Glutamatergic neuron (in vitro differentiated cells): ENCODE measurements around the gene RAMP1. TPM values are rescaled to one million over a fixed set of nuclear protein-coding genes. Genes with fewer than 3 reads are reported as not detected.

Experiments used
- DNase-seq: peaks from one replicate; pipeline ENCODE4 v3.0.0; 2022
- H3K27ac Mint-ChIP-seq: one replicate; pipeline ENCODE4 v1.8.0; 2020; ENCODE audit warnings: mild to moderate bottlenecking, mixed read lengths, inconsistent platforms; ENCODE audit not compliant: unreplicated experiment
- H3K27me3 Mint-ChIP-seq: one replicate; pipeline ENCODE4 v1.8.0; 2020; ENCODE audit warnings: mild to moderate bottlenecking, moderate library complexity, mixed read lengths, inconsistent platforms; ENCODE audit not compliant: unreplicated experiment
- H3K36me3 Mint-ChIP-seq: one replicate; pipeline ENCODE4 v1.8.0; 2020; ENCODE audit warnings: mild to moderate bottlenecking, mixed read lengths, inconsistent platforms; ENCODE audit not compliant: unreplicated experiment
- H3K4me1 Mint-ChIP-seq: one replicate; pipeline ENCODE4 v1.8.0; 2020; ENCODE audit warnings: mild to moderate bottlenecking, low read depth, mixed read lengths, inconsistent platforms; ENCODE audit not compliant: unreplicated experiment
- H3K4me3 Mint-ChIP-seq: one replicate; pipeline ENCODE4 v1.8.0; 2020; ENCODE audit warnings: mild to moderate bottlenecking, mixed read lengths, inconsistent platforms; ENCODE audit not compliant: unreplicated experiment
- H3K9me3 Mint-ChIP-seq: one replicate; pipeline ENCODE4 v1.8.0; 2020; ENCODE audit warnings: mild to moderate bottlenecking, moderate library complexity, mixed read lengths, inconsistent platforms; ENCODE audit not compliant: unreplicated experiment
- total RNA-seq: library from RNA; stranded (reverse); fragmentation: NEBNext Ultra II Directional; extraction: Animal tissue kit (Norgen Biotek cat#: 25700); gene quantifications from one replicate; pipeline ENCODE4 v1.2.1, GENCODE V29; 2021; ENCODE audit not compliant: unreplicated experiment
- TF ChIP-seq, protein P1 (sequence below): fragments of 200-600 bp; sonication (generic); IDR thresholded peaks from one replicate; pipeline ENCODE4 v1.5.0; 2021; ENCODE audit not compliant: partially characterized antibody, unreplicated experiment

RAMP1 gene
- total RNA-seq, 1 donor from 2014 or later: 7.6 TPM

DNA sequence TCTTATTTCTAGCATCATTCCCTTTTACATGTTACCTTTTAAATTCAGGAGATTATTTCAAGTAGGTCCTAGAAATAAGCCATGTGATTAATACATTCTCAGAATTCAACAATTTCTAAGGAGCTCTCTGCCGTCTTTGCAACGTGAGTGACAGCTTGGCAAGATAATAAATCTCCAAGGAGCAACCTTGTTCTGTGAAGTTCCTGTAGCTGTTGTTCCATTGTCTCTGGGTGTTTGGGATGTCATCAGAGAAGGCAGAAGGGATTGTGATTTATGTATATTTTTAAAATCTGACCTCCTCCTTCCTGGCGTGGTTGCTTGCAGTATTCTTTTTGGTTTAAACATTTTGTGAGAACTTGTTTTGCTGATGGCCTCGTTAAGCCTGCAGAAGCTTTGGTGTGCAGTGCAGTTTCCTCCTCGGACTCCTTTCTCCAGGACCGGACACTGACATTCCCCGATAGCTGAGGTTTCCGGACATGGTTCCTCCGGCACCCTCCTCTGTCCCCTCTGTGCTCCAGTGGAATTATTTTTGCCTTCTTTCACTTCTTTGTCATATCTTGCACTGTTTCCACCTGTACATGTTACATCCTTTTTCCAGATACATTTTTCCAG, 33.7 kb downstream of the RAMP1 start:
- H3K4me3 Mint-ChIP-seq: no peak overlapping the region
- H3K36me3 Mint-ChIP-seq: no peaks in the 10 kb centered on the region
- peaks cover 15% of the 10 kb centered on the region for H3K4me1 Mint-ChIP-seq
- no peak for DNase-seq
- TF ChIP-seq, protein P1, sequence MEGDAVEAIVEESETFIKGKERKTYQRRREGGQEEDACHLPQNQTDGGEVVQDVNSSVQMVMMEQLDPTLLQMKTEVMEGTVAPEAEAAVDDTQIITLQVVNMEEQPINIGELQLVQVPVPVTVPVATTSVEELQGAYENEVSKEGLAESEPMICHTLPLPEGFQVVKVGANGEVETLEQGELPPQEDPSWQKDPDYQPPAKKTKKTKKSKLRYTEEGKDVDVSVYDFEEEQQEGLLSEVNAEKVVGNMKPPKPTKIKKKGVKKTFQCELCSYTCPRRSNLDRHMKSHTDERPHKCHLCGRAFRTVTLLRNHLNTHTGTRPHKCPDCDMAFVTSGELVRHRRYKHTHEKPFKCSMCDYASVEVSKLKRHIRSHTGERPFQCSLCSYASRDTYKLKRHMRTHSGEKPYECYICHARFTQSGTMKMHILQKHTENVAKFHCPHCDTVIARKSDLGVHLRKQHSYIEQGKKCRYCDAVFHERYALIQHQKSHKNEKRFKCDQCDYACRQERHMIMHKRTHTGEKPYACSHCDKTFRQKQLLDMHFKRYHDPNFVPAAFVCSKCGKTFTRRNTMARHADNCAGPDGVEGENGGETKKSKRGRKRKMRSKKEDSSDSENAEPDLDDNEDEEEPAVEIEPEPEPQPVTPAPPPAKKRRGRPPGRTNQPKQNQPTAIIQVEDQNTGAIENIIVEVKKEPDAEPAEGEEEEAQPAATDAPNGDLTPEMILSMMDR: no peak
- no peaks in the 10 kb centered on the region for H3K27me3 Mint-ChIP-seq
- H3K27ac Mint-ChIP-seq: no peak overlapping the region
- no peaks in the 10 kb centered on the region for H3K9me3 Mint-ChIP-seq

DNA sequence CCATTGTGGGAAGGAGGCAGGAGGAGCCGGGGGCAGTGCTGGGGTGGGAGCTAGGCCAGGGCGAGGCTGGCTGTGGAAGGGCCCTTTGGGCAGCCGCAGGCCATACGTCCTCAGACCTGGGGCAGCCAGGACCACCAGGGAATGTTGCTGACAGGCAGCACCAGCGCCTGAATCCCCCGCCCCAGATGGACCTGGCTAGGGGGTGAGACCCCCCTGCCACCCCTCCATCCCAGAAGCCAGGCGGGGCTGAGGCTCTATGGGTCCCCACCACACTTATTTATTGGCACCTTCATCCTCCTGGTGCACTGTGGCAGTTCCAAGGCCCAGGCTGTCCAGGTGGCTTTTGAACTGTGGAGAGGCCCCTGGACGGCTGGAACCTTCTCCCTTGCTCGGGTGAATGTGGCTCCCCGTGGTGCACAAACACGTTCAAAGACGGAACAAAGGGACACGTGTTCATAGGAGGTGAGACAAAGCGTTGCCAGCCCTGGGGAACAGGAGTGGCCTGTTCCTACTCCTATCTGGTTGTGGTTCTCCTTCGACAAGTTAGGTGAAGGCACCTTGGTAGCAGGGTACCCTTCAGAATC, 35.1 kb downstream of the RAMP1 start:
- Mint-ChIP-seq H3K27me3 (peaks cover 2% of the 10 kb centered on the region), H3K4me3 (no peak overlapping the region), H3K9me3 (no peaks in the 10 kb centered on the region), H3K27ac (no peak overlapping the region), H3K36me3 (no peaks in the 10 kb centered on the region), H3K4me1 (peaks cover 19% of the 10 kb centered on the region)
- TF ChIP-seq, protein P1: no peak
- no peak for DNase-seq

DNA sequence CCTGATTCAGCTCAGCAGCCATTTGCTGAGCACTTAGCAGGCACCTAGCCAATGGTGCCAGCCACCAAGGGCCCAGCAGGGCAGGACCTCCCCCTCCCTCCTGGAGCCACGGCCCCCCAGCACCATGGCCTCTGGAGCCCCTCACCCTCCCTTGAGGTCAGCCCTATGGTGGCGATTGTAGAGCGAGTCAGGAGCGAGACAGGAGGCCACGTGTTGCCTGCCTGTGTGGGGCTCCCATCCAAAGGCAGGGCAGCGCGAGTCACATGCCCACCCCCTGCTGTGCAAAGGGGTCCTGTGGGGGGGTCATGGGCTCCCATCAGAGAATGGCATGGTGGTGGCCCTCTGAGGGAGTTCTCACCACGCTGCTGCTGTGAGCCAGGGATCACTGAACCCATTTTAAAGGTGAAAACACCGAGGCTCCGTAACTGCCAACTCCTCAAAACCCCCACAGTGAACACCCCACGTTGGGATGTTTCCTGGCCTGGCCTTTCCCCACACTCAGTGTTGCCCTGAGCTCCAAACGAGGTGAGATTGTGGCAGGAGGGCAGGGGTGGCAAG, 35.6 kb downstream of the RAMP1 start:
- Mint-ChIP-seq H3K36me3 (no peaks in the 10 kb centered on the region), H3K27me3 (peaks cover 2% of the 10 kb centered on the region), H3K27ac (no peak overlapping the region), H3K9me3 (no peaks in the 10 kb centered on the region), H3K4me3 (no peak overlapping the region), H3K4me1 (peaks cover 20% of the 10 kb centered on the region)
- no peak for DNase-seq
- TF ChIP-seq, protein P1: no peak

DNA sequence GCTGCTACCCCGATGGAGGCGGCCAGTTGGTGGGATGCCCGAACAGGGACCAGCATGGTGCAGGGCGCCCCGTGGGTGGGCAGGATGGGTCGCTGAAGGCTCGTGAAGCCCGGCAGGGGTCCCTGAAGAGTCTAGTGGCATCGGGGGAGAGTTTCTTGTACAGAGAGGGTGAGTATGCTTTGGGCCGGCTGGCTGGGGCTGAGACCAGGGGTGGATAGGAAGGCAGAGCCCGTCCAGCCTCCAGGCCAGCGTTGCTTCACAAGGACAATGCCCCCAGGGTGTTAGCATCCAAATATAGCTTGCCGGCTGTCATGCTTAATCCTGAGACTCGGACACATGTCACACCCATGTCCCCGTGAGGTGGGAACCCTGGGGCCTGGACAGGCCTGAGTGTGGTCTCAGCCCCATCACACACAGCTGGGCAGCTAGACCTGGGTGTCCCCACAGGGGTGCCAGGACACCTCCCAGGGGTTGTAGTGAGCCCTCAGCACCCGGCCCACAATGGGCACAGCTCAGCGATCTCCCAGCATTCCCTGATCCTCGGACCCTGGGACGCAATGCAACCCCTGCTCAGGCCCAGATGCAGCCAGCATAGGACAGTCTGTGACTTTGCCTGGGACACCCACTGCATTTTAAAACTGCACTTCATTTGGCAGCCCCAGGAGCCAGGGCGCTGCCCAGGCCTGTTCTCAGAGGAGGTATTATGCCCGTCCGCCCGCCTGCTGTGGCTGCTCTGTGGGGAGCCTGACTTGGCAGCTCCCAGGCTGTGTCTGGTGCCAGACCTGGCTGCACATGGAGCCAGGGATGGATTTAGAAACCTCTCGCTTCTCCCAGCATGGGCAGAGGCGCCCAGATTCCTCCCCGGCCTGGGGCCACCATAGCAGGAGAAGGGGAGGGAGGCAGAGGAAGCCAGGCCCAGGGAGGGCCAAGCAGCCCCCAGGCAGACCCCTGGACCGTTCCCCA, 36.4 kb downstream of the RAMP1 start:
- no peak overlapping the region for H3K4me3 Mint-ChIP-seq
- no peak for DNase-seq
- H3K4me1 Mint-ChIP-seq: peaks cover 20% of the 10 kb centered on the region
- H3K36me3 Mint-ChIP-seq: no peaks in the 10 kb centered on the region
- peaks cover 2% of the 10 kb centered on the region for H3K27me3 Mint-ChIP-seq
- TF ChIP-seq, protein P1: no peak
- peak overlapping the region; percentile 6 for H3K27ac Mint-ChIP-seq
- no peaks in the 10 kb centered on the region for H3K9me3 Mint-ChIP-seq
